HK-2 (cell line): ENCODE measurements around the gene CREG1.
"Not testable (repeated sequence)": the region's sequence is repeated elsewhere in the genome, so short reads cannot be mapped to it uniquely, and the experiment has no call there.

Experiments used
- DNase-seq: peaks from one replicate; pipeline ENCODE4 v3.0.0-alpha.2; 2018; ENCODE audit not compliant: unreplicated experiment

CREG1 gene

GRCh38 chr1:167553136-167554027, at the start of gene CREG1:
Gene CREG1, minus strand, starts transcription at chr1:167553762.
- peak; percentile 92 for DNase-seq

DNA sequence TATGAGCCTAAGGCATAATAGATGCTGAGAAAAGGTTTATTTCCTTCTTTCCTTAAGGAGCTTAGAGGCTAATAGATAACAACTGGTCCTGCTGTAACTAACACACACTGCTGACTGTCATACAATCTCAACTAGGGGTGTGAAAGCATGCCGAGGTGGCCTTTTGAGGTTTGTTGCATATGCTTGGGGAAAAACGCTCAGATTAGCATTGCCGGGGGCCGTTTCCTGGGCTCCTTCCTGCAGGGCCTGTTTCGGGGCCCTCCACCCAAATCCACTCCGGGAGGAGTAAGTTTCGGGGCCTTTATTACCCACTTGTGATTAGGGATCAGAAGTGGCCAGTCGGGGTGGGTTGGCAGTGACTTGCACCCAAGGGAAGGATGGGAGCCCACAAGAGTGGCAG, 49.3 kb upstream of the CREG1 start:
- DNase-seq, result no peak

DNA sequence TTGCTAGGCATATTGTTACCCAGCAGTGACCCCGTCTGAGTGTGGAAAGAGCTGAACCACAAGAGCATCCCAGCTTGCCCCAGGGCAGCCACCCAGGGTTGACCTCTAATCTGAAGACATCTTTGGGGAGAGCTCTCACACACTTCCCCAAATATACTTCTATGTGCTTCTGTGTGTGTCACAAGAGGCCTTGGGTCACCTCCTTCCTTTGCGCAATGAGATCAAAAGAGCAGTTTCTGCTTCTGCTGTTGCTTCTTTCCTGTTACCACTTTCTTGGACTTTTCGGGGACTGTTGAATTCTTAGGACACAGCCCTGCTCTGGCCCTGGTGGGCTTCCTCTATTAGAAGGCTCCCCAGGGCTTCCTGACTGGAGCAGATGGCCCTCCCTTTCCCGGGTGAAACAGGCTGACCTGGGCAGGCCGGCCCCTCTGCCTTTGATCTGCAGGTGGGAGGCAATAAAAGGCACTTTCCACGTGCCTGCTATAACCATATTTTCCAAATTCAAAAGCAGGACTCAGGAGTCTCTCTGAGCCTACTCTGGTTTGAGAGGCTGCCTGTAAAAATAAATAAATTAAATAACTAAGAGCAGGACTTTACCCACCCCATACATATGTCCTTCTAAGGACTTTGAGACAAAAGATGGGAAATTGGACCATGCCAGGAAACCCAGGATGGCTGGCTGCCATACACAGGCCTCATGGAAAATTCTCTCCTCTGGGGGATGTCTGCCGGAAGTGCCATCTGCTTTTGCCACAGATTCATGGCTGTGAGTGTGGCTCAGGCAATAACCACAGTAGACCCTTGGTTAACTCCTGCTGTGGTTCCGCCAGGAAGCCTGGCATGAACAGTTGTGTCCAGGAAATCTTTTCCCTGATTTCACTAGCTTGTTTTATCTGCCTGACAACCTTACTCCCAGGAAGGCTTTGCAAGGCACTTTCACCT, 48.2 kb upstream of the CREG1 start:
- DNase-seq, result no peak

GRCh38 chr1:167599957-167600581, 46.5 kb upstream of the CREG1 start:
- no peak for DNase-seq

- no peak for DNase-seq
Measured at GRCh38 chr1:167594822-167595221, 41.3 kb upstream of the CREG1 start.

DNA sequence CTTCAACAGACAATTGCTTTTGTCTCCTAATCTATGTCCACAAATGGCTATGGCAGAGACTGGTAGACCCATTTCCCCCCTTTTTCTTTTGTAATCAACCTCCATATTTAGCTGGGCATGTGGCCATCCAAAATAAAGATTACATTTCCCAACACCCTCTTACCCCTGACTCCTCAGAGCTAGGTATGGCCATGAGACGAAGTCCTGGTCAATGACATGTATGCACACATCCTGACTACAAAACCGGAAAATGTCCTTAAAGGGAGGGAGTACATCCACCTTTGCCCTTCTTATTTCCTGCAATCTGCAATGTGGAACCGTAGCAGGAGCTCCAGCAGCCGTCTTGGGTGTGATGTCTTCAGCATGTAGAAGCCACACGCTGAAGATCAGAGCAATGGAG, 40.3 kb upstream of the CREG1 start:
- DNase-seq, result no peak

DNA sequence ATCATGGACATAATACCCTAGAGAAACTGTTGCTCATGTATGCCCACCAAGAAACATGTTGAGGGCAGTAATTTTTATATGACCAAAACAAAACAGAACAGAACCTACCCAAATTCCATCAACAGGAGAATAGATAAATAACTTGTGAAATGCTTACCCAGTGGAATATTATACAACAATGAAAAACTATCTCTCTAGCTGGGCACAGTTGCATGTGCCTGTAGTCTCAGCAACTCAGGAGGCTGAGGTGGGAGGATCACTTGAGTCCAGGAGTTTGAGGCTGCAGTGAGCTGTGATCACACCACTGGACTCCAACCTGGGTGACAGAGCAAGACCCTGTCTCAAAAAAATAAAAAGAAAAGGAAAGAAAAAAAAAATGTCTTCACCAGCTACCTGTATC, 38.9 kb upstream of the CREG1 start:
- no peak for DNase-seq

- DNase-seq, result no peak
Measured at GRCh38 chr1:167588361-167588760, 34.8 kb upstream of the CREG1 start.

GRCh38 chr1:167587872-167588271, 34.3 kb upstream of the CREG1 start:
- no peak for DNase-seq

- no peak for DNase-seq
Measured at GRCh38 chr1:167587342-167587741, 33.8 kb upstream of the CREG1 start.

GRCh38 chr1:167584581-167584980, 31.0 kb upstream of the CREG1 start:
- DNase-seq, result no peak

GRCh38 chr1:167582722-167583121, 29.2 kb upstream of the CREG1 start:
- DNase-seq, result no peak

- DNase-seq, result no peak
Measured at GRCh38 chr1:167582064-167582463, 28.5 kb upstream of the CREG1 start.

GRCh38 chr1:167579986-167580385, 26.4 kb upstream of the CREG1 start:
- DNase-seq, result no peak

- no peak for DNase-seq
Measured at GRCh38 chr1:167578939-167579521, 25.5 kb upstream of the CREG1 start.

DNA sequence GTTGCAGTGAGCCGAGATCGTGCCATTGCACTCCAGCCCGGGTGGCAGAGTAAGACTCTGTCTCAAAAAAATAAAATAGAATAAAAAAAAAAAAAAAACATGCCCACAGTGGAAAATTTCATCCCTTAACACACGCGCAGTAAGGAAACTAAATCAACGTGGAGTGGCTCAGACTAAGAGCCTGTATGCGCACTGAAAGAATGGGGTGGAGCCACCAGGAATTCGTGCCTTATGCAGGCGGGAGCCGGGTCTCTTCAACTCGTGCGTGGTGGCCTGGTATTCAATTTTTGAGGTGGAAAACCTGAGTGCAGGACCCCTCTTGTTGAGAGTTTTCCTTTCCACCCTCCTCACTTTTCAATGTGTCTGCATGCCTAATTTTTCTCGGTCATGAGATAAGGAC, 22.1 kb upstream of the CREG1 start:
- no peak for DNase-seq

DNA sequence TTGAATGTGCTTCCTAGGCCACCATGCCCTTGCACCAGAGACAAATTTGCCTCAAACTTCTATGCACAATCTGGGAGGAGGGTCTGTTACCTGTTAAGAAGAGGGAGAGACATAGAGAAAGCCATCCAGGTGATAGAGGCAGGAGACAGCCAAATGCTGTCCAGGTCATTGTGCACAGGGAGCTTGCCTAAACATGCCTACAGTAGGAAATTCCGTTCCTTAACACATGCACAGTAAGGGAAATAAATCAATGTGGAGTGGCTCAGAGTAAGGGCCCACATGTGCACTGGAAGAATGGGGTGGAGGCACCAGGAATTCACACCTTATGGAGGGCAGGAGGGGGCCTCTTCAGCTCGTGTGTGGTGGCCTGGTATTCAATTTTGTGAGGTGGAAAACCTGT, 19.5 kb upstream of the CREG1 start:
- DNase-seq, result no peak

- not testable (repeated sequence) for DNase-seq
Measured at GRCh38 chr1:167570712-167571111, 17.1 kb upstream of the CREG1 start.

DNA sequence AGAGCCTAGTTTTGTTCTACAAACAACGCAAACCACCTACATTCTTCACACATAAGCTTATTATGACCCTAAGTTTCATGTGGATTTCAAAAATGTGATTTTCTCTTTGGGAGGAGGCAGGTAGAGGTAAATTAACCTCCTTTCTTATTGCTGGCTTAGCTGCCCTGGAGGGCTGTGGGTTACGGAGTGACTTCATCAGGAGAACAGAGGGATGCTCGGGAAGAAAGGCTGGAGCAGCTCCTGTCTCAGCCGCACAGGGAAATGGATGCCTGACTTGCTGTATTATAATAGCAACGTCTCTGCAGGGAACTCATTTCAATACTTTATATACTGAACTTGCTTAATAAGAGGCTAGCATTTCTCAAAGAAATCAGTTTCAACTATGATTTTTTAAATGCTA, 14.1 kb upstream of the CREG1 start:
- DNase-seq, result no peak

DNA sequence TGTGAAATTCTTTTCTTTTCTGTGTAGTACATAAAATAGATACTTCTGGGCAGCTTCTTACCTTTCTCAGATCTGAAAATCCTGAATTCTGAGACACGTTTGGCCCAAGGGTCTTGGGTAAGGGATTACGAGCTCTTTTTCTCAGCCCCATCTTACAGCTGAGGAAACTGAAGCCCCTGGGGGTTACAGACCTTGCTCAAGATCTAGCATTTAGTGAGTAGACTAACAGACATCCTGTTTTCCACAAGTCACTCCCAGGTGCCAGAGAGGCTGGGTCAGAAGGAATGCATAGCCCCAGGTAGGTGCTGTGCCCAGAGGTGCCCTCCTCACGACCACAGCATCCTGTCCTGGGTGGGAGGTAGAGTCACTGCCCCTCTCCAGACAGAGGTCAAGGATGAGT, 13.2 kb upstream of the CREG1 start:
- DNase-seq, result no peak

DNA sequence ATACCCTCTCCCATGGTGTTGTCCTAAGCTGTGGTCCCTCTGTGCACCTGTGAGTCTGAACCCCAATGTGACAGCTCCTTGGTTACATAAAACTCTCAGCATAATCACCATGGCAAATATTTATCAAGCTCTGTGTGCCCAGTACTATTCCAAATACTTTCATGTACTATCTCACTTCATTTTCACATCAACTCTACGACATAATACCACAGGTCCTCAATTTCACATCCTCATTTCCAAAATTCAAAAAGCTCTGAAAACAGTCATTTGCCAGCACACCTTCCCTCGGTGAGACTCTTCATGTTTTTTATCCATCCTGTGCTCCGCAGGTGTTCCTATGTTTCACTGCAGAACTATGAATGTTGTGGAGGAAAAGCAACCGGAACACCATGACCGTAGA, 12.4 kb upstream of the CREG1 start:
- no peak for DNase-seq
